Left kidney (tissue), 2 donors: ENCODE data around the gene THAP2. TPM values are rescaled to one million over a fixed set of nuclear protein-coding genes. Genes with fewer than 3 reads are reported as not detected.
A peak's percentile ranks its signal among the peaks of the same experiment; 100 is the strongest.

Source experiments
- DNase-seq: peaks from one replicate; pipeline ENCODE4 v3.0.0-alpha.2; 2013
- polyA plus RNA-seq: library from polyadenylated mRNA; unstranded; fragments of 120-200 nt; gene quantifications from one replicate; pipeline ENCODE4 v1.2.1, GENCODE V29; 2013; ENCODE audit not compliant: insufficient read length

THAP2 gene
- polyA plus RNA-seq, 1 donor = 18.0 TPM

DNA sequence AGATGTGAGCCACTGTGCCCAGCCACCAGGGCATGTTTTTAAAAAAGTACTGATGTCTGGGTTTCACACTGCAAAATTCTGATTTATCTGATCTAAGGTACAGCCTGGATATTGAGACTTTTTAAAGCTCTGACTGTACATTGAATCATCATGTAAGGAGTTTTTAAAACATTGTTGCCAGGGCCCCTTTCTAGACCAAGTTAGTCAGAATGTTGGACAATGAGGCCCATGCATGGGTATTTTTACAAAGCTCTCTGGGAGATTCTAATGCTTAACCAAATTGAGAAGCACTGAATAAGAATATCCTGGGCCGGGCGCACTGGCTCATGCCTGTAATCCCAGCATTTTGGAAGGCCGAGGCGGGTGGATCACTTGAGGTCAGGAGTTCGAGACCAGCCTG, 38.5 kb downstream of the THAP2 start:
- no peak for DNase-seq

DNA sequence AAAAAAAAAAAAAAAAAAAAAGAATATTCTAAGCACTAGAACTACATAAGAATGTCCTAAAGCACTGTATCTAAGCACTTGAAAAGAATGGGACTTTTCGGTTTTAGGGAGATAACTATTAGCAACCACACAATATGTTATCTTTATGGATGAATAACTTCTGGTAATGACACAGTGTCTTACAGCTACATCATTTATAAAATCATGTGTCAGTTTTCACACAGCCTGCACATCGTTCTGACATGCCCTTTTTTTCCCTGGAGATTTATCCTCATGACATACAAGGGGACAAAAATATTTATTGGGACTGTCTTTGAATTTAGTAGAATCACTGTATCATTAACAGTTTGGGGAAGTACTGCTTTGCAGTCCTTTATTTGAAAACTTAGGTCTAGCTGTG, 39.1 kb downstream of the THAP2 start:
- DNase-seq = no peak

DNA sequence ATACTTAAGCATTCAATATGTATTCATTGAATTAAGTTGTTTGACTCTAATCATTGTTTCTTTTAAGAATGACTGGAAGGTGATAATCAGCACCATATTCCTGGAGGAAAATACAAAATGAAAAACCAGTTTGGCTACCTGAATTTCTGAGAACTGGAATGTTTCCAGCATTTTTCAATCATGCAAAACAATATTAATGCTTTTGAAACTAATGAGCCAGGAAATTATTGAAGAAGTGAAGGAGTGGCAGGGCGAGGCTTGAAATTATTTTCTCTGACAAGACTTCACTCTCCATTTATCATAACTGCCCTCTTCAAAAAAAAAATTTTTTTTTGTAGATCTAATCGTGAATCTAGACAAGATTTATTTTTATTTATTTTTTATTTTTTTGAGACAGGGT, 40.8 kb downstream of the THAP2 start:
- DNase-seq = peak; percentile 15

DNA sequence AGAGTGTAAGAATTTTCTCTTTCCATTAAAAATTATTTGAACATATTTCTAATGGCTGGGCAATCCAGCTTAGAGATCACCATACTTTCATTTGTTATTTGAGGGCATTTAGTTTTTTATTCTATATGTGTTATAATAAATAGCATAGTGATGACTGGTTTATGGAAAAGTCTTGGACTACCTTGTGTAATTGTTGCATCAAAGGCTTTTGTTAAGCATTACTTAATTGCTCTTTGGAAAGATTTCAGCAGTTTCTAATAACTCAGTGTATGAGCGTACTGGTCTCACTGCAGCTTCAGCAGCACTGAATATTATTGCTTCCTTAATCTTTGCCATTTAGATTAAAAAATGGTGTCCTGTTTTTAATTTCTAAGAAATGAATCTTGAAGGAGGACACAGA, 44.6 kb downstream of the THAP2 start:
- DNase-seq = no peak

DNA sequence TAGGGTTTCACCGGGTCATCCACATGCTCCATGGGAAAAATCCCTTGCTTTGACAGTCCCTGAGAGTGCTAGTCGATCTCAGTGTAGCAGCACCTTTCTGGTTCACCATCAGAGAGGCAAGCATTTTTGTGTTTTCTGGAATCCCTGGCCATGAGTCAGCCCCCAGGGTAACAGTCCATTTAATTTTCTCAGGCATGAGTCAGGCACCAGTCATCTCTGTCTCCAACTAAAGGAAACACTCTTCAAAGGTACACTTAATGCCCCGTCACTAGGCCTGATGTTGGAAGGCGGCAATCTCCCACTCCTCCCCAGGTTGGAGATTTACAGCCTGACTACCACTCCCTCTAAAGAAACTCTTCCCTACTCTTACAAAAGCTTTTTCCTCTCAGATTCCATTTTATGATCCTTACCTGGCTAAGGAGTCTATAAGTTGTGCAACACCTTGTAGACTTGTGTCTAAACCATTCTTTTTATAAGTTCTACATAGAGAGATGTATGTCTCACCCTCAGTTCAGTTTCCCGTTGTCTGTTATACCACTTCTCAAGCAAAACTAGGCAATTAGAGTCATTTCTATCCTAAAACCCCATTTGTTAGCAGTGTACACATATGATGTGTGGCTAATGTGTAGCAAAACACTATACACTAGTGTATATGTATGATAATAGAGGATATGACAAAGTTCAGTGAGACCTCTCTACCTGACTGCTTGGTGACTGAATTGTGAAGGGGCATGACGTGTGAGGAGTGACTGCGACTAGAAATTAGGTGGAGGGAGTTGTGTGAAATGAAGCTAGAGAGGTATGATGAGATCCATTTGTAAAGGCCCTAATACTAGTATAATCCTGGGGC, 46.4 kb downstream of the THAP2 start:
- no peak for DNase-seq

DNA sequence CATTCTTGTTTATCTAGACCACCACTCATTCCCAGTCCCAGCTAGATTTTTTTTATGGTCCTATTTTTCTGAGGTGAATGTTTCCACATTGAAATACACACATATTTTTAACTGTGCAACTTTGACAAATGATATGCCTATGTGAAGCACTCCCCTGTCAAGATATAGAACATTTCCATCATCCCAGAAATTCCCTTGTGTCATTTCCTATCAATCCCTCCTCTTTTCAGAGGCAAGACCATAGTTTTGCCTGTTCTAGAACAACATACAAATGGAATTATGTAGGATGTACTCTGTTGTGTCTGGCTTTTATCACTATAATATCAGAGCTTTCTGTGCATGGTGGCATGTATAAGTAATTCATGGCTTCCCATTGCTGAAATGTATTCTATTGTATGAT, 54.5 kb downstream of the THAP2 start:
- no peak for DNase-seq

DNA sequence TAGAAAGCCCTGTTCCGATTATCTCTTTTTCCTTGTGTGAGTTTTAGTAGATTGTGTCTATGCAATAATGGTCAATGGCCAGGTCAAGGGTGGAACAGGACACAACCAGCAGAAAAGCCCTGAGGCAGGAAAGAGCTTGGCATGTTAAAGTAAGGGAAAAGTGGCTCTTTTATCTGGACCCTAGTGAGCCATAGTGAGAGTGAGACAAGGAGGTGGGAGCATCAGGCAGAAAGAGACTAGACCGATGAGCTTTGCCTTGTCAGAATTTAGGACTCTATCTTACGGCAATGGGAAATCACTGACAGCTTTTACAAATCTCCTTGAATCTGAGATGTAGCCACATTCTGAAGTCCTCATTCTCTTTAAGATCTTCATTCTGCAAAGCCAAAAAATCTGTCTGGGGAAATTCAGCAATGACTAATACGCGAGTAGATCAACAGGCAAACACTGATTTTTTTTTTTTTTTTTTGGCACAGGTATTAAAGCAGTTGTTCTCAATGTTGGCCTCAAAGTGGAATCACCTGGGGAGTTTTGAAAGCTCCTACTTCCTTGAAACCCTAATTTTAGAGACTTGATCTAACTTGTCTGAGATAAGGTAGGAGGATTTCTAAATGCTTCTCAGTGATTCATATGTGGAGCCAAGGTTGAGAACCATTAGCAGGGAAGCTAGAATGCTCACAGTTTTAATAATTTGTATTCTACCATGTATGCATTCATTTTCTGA, 55.7 kb downstream of the THAP2 start:
- no peak for DNase-seq

DNA sequence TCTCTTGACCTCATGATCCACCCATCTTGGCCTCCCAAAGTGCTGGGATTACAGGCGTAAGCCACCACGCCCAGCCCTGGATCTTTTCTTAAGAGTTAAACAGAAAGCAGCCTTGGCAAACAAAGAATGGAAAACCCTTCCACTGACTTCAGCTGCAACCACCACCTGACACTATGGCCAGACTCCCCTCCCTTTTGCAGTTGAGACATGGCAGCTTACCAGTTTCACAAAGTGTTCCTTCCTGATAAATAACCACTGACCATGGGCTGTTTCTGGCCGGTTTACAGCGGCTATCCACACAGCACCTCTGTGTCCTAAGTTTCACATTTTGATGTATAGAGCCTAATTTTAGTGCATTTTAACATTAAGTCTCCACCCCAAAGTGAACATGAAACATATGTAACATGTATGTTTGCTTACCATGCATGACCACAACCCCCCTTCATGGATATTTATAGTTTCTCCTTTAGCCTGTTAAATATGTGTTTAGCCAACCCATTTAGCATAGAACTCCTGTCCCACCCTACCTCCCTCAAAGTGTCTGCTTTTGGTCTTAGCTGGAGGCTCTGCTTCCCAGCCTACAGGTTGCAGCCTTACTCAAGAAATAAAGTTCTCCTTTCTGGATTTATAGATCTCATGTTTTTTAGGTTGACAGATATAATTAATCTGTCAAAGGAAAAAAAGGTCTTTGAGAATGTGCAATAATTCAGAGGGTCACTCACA, 57.8 kb downstream of the THAP2 start:
- DNase-seq = no peak

DNA sequence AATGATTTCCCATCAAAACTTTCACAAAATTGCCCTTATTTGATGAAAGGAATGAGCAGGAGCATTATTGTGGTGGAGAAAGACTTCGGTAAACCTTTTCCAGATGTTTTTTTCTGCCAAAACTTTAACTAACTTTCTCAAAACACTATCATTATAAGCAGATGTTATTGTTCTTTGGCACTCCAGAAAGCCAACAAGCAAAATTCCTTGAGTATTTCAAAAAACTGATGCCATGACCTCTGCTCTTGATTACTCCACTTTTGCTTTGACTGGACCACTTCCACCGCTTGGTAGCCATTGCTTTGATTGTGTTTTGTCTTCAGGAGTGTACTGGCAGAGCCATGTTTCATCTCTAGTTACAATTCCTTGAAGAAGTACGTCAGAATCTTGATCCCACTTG, 60.9 kb downstream of the THAP2 start:
- no peak for DNase-seq

DNA sequence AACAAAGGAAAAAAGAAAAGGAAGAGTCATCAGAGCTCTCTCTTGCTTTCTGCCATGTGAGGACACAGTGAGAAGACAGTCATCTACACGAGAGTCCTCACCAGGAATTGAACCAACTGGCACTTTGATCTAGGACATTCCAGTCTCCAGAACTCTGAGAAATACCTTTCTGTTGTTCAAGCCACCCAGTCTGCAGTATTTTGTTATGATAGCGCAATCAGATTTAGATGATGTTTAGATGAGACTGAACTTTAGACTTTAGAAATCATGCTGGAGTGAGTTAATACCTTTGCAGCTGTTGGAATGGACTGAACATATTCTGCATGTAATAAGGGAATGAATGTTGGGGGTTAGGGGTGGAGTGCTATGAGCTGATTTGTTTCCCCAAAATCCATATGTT, 62.4 kb downstream of the THAP2 start:
- no peak for DNase-seq

DNA sequence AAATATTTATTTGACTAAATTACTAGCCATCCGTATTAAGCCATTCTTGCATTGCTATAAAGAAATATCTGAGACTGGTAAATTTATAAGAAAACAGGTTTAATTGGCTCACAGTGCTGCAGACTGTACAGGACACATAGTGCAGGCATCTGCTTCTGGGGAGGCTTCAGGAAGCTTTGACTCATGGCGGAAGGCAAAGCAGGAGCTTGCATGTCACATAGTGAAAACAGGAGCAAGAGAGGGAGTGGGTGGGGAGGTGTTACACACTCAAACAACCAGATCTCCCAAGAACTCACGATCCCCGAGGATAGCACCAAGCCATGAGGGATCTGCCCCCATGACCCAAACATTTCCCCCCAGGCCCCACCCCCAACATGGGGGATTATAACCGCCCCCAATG, 63.9 kb downstream of the THAP2 start:
- DNase-seq = no peak

Other genes with a start within 250 kb of the THAP2 start
- gene LGR5, start 224.5 kb upstream of the THAP2 start, polyA plus RNA-seq = 23.1 TPM
- gene ZFC3H1, start 453 bp upstream of the THAP2 start, polyA plus RNA-seq = 93.2 TPM
- 40.0 TPM for gene TMEM19, start 21.8 kb downstream of the THAP2 start, polyA plus RNA-seq
- gene RAB21, start 90.6 kb downstream of the THAP2 start, polyA plus RNA-seq = 76.8 TPM
- gene TBC1D15, start 175.5 kb downstream of the THAP2 start, polyA plus RNA-seq = 65.0 TPM